ENCODE measurements around the gene RBM48.

- TF ChIP-seq, protein P1, sequence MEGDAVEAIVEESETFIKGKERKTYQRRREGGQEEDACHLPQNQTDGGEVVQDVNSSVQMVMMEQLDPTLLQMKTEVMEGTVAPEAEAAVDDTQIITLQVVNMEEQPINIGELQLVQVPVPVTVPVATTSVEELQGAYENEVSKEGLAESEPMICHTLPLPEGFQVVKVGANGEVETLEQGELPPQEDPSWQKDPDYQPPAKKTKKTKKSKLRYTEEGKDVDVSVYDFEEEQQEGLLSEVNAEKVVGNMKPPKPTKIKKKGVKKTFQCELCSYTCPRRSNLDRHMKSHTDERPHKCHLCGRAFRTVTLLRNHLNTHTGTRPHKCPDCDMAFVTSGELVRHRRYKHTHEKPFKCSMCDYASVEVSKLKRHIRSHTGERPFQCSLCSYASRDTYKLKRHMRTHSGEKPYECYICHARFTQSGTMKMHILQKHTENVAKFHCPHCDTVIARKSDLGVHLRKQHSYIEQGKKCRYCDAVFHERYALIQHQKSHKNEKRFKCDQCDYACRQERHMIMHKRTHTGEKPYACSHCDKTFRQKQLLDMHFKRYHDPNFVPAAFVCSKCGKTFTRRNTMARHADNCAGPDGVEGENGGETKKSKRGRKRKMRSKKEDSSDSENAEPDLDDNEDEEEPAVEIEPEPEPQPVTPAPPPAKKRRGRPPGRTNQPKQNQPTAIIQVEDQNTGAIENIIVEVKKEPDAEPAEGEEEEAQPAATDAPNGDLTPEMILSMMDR (IDR thresholded peaks at IDR 0.05): no peak
- TF ChIP-seq POLR2AphosphoS5 (IDR thresholded peaks at IDR 0.05): no peak
Measured at GRCh38 chr7:92563345-92563744, 34.8 kb downstream of the RBM48 start.
